NB4 (cell line): Measurements from ENCODE around the gene HSD17B12.
A peak's percentile ranks its signal among the peaks of the same experiment; 100 is the strongest.

Source experiments
- DNase-seq: peaks from one replicate; pipeline ENCODE4 v3.0.0; 2010; ENCODE audit warnings: low read depth
- H3K4me3 ChIP-seq: one replicate; pipeline ENCODE4 v1.5.1; 2011; ENCODE audit warnings: mild to moderate bottlenecking, low read depth, low read length, moderate library complexity
- CTCF ChIP-seq: IDR thresholded peaks from one replicate; pipeline ENCODE4 v1.5.1; 2012; ENCODE audit warnings: low read depth, low read length
- MYC ChIP-seq: IDR thresholded peaks from 2 replicates; pipeline ENCODE4 v1.6.1; 2011; ENCODE audit warnings: low read depth, low read length
- POLR2A ChIP-seq: IDR thresholded peaks from 2 replicates; pipeline ENCODE4 v1.6.1; 2011; ENCODE audit warnings: mild to moderate bottlenecking; ENCODE audit not compliant: insufficient read length; ENCODE audit errors: extremely low read depth
- TF ChIP-seq, protein P1 (sequence below): IDR thresholded peaks from 2 replicates; pipeline ENCODE4 v1.6.1; 2011; ENCODE audit warnings: low read depth, low read length

The HSD17B12 gene

DNA sequence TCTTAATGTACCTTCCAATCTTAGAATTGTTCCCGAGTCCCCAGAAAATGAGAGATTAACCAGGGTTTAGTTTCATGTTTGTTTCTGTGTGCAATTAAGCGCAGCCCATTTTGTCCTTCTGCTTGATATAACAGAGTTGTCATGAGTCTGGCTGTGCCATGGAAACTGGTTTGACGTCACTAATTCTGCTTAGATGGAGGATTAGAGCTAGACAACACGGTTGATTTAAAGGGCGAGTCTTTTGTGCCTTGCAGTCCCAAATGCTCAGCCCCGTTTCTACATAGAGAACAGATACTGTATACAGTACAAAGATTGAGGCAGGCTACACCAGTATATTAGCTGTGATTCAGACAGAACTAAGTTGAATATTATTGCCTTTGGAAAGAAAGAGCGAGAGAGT, 154.6 kb downstream of the HSD17B12 start:
- no peak for DNase-seq
- no peak overlapping the region for H3K4me3 ChIP-seq
- TF ChIP-seq, protein P1, sequence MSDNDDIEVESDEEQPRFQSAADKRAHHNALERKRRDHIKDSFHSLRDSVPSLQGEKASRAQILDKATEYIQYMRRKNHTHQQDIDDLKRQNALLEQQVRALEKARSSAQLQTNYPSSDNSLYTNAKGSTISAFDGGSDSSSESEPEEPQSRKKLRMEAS, result no peak
- TF ChIP-seq POLR2A (no peak), CTCF (no peak), MYC (no peak)

- no peak overlapping the region for H3K4me3 ChIP-seq
- no peak for DNase-seq
- TF ChIP-seq, protein P1, result no peak
- TF ChIP-seq MYC (no peak), POLR2A (no peak), CTCF (no peak)
Observed at GRCh38 chr11:43837879-43838278, 157.3 kb downstream of the HSD17B12 start.

- H3K4me3 ChIP-seq, result no peak overlapping the region
- DNase-seq, result no peak
- no peak for TF ChIP-seq CTCF
- TF ChIP-seq POLR2A, result no peak
- TF ChIP-seq MYC, result no peak
- TF ChIP-seq, protein P1, result no peak
Observed at GRCh38 chr11:43842021-43842420, 161.5 kb downstream of the HSD17B12 start.

DNA sequence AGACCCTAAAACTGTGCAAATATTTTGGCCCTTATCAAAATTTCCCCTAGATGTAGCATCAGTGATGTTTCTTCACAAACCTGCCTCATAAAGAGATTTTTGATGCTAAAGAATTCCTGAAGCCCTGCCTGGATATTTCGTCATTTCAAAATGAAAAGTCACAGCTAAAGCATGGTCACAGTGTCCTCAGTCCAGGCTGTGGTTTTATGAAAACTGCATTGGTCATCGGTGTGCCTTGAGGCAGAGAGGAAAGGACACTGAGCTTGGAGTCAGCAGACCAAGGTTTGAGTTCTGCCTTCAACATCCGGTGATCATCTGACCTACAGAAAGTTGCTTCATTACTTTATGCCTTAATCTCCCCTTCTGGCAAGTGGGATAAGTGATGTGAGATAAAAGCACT, 165.3 kb downstream of the HSD17B12 start:
- TF ChIP-seq, protein P1, result no peak
- TF ChIP-seq MYC (no peak), CTCF (no peak)

GRCh38 chr11:43852057-43852636, 171.6 kb downstream of the HSD17B12 start:
- no peak overlapping the region for H3K4me3 ChIP-seq
- TF ChIP-seq CTCF (peak; percentile 61), POLR2A (no peak)
- DNase-seq, result peak; percentile 68

More for the DNA sequence above, 165.3 kb downstream of the HSD17B12 start:
- DNase-seq, result no peak
- H3K4me3 ChIP-seq, result no peak overlapping the region

- TF ChIP-seq CTCF (no peak), POLR2A (no peak), MYC (no peak)
- TF ChIP-seq, protein P1, result no peak
- no peak overlapping the region for H3K4me3 ChIP-seq
- DNase-seq, result no peak
Observed at GRCh38 chr11:43853781-43854180, 173.2 kb downstream of the HSD17B12 start.
